Stimulated activated CD8-positive, alpha-beta memory T cell treated with anti-CD3 and anti-CD28 coated beads, Interleukin-15, amount 100 ng/mL, for 24 hours (primary cell): ENCODE measurements around the gene SCRN1.

Source experiments
- DNase-seq: peaks from one replicate; pipeline ENCODE4 v3.0.0-alpha.2; 2020; ENCODE audit warnings: low read depth

SCRN1 gene, protein sequence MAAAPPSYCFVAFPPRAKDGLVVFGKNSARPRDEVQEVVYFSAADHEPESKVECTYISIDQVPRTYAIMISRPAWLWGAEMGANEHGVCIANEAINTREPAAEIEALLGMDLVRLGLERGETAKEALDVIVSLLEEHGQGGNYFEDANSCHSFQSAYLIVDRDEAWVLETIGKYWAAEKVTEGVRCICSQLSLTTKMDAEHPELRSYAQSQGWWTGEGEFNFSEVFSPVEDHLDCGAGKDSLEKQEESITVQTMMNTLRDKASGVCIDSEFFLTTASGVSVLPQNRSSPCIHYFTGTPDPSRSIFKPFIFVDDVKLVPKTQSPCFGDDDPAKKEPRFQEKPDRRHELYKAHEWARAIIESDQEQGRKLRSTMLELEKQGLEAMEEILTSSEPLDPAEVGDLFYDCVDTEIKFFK

GRCh38 chr7:29989257-29989995 is at the start of gene SCRN1:
SCRN1 (minus strand) TSS chr7:29989801; CDS start chr7:29969067, 20,734 bp downstream.
- DNase-seq: peak; percentile 6

GRCh38 chr7:30038196-30038980 is 48.8 kb upstream of the SCRN1 start:
- no peak for DNase-seq

- no peak for DNase-seq
These were observed 46.6 kb upstream of the SCRN1 start for GRCh38 chr7:30036220-30036619.

DNA sequence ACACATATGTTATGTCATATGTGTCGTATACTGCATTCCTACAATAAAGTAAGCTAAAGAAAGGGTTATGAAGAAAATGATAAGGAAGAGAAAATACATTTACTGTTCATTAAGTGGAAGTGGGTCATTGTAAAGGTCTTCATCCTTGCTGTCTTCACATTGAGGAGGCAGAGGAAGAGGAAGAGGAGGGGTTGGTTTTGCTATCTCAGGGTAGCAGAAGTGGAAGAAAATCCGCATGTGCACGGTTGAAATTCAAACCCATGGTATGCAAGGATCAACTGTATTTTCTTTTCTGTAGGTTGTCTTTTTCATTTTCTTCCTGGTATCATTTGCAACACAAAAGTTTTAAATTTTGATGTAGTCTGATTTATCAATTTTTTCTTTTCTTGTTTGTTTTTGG is 44.9 kb upstream of the SCRN1 start:
- DNase-seq: no peak

GRCh38 chr7:30032310-30033125 is 42.9 kb upstream of the SCRN1 start:
- DNase-seq: no peak

DNA sequence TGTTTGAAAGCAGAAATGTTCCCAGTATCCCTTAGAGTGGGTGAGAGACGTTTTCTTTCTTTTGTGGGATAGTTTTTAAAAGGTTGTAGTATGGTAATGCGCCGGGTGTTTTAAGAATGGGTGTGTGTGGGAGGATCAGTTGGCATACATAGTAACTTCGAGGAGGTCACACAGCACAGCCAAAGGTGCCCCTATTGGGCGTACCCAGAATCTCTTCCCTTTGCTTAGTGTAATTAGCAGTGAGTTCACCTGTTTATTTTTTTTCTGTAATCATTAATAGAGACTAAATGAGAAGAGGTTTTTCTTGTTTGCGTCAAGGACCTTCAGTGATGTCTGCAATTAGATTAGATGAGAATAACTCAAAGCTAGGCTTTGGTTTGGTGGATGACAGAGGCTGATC is 40.1 kb upstream of the SCRN1 start:
- DNase-seq: no peak

GRCh38 chr7:30028749-30029635 is 39.4 kb upstream of the SCRN1 start:
- no peak for DNase-seq

DNA sequence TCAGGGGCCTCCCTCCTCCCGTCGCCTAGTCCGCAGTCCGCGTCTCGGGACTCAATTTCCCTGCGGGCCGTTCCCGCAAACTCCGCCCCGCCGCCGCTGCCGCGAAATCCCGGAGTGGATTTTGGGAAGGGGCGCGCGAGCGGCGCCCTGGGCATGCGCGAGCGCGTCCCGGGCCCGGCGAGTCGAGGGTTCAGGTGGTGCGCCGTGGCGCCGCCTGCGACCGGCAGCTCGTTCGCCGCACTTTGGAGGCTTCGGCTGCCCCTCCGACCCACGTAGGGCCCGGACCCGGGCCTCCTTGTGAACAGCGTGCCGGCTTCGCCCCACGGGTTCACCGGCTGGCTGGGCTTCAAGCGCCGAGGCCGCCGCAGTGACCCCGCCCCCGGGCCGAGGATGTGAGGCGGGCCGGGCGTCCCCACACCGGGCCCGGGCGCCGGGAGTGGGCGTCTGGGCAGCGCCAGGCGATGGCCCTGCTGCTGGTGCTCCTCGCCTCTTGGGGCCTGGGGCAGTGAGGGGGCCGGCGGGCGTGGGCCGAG is 38.7 kb upstream of the SCRN1 start, which contains the start of gene PLEKHA8:
TSS of gene PLEKHA8 (plus strand) at position 197 of the 533 bp plus-strand sequence. CDS start 351 bp downstream, outside the sequence.
- peak; percentile 83 for DNase-seq

GRCh38 chr7:30027740-30028215 is 38.2 kb upstream of the SCRN1 start:
- DNase-seq: no peak

- DNase-seq: no peak
These were observed 37.5 kb upstream of the SCRN1 start for GRCh38 chr7:30027065-30027456.

- DNase-seq: peak; percentile 66
These were observed 36.8 kb upstream of the SCRN1 start, which contains the start of gene FKBP14 for GRCh38 chr7:30026229-30027064. FKBP14 (minus strand) TSS chr7:30026702; CDS start chr7:30026508, 194 bp downstream.

DNA sequence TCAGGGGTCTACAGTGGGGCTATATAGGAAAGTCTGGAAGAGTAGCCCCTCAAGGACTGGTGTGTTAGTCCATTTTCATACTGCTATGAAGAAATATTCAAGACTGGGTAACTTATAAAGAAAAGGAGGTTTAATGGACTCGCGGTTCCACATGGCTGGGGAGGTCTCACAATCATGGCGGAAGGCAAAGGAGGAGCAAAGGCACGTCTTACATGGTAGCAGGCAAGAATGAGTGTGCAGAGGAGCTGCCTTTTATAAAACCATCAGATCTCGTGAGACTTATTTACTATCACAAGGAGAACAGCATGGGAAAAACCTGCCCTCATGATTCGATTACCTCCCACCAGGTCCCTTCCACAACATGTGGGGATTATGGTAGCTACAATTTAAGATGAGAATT is 33.9 kb upstream of the SCRN1 start:
- no peak for DNase-seq

DNA sequence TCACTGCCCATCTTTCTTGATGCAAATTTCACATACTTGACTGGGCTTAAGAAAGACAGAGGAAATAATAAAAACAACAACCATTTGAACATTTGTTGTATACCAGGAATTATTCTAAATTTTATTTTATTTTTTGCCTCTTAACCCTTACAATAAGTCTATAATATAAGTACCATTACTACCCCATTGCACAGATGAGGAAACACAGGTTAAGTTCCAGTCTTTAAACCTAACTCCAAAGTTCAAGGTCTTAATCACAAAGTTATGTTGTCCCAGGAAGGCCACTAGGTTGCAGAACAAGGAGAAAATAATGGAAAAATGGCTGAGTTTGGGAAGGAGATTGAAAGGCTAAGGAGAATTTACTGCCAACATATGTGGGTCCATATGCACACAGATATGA is 33.4 kb upstream of the SCRN1 start:
- DNase-seq: no peak

DNA sequence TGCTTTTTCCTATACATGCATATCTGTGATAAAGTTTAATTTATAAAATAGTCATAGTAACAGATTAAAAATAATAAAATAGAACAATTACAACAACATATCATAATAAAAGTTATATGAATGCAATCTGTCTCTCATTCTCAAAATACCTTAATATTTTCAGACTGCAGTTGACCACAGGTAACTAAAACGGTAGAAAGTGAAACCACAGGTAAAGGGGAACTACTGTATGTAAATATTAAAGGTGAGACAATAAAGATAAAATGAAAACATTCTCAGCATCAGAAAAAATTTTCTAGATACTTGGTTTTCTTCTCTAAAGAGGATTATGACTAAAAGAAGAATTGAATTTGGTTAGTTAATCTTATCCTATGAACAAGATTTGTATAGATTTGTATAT is 30.9 kb upstream of the SCRN1 start:
- DNase-seq: no peak

DNA sequence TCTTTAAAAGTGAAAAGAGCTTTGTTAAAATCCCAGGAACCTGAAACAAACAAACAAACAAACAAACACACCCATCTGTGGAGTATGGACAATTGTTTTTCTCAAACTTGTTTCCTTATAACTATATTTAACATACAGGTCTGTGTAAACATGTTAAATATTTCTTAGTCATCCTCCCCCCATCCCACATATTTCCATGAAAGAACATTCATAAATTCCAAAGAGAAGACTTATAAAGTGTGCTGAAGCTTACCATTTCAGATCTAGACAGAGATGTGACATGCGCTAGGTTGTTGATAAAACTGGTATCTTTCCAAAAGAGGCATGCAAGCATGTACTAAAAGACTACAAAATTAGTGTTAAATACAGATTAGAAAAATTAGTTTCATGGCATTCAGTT is 30.4 kb upstream of the SCRN1 start:
- DNase-seq: no peak

- DNase-seq: no peak
These were observed 29.8 kb upstream of the SCRN1 start for GRCh38 chr7:30019387-30019786.

GRCh38 chr7:30018451-30018850 is 28.9 kb upstream of the SCRN1 start:
- DNase-seq: no peak

- DNase-seq: no peak
These were observed 23.2 kb upstream of the SCRN1 start for GRCh38 chr7:30012757-30013156.

DNA sequence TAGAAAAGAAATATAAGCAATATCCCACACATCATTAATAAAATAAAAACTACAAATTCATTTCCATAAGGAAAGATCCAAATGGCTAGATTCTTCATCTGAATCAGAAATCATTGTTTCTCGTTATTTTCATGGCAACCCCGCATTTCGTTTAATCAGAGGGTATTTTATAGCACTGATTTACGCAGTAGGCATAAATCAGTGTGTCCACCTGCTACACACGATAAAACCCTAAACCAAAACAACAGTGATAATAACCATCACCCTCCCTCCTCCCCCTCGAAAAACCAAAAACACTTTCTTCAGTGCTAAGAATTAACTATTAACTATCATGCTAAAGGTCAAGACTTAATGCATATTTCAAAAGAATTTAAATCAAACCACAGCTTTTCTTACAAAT is 20.4 kb upstream of the SCRN1 start:
- no peak for DNase-seq
